ENCODE measurements around the gene AOAH.

The AOAH gene

GRCh38 chr7:36637417-36637816, 86.9 kb downstream of the AOAH start:
- no peak overlapping the region for H3K4me3 ChIP-seq (ENCODE audit: low read length)
- no peaks in the 10 kb centered on the region for H3K9me3 ChIP-seq (ENCODE audit: insufficient read depth, low read depth, low read length)
- H3K36me3 ChIP-seq (ENCODE audit: insufficient read depth, low read depth, low read length) = no peaks in the 10 kb centered on the region
- H3K9ac ChIP-seq (ENCODE audit: low read depth, low read length) = no peak overlapping the region
- no peak overlapping the region for H3K27ac ChIP-seq (ENCODE audit: low read length)
- peaks cover 20% of the 10 kb centered on the region for H3K4me1 ChIP-seq (ENCODE audit: insufficient read depth, low read length)
- H3K27me3 ChIP-seq (ENCODE audit: insufficient read depth, low read length) = no peaks in the 10 kb centered on the region

- Histone ChIP-seq H3K9me3 (ENCODE audit: insufficient read depth, low read depth, low read length) (no peaks in the 10 kb centered on the region), H3K9ac (ENCODE audit: low read depth, low read length) (no peak overlapping the region), H3K4me3 (ENCODE audit: low read length) (no peak overlapping the region), H3K27ac (ENCODE audit: low read length) (no peak overlapping the region), H3K27me3 (ENCODE audit: insufficient read depth, low read length) (no peaks in the 10 kb centered on the region), H3K36me3 (ENCODE audit: insufficient read depth, low read depth, low read length) (no peaks in the 10 kb centered on the region), H3K4me1 (ENCODE audit: insufficient read depth, low read length) (peaks cover 18% of the 10 kb centered on the region)
These were observed 88.2 kb downstream of the AOAH start for GRCh38 chr7:36636126-36636525.

- Histone ChIP-seq H3K9ac (ENCODE audit: low read depth, low read length) (no peak overlapping the region), H3K27ac (ENCODE audit: low read length) (no peak overlapping the region), H3K36me3 (ENCODE audit: insufficient read depth, low read depth, low read length) (no peaks in the 10 kb centered on the region), H3K27me3 (ENCODE audit: insufficient read depth, low read length) (no peaks in the 10 kb centered on the region), H3K4me1 (ENCODE audit: insufficient read depth, low read length) (peaks cover 18% of the 10 kb centered on the region), H3K4me3 (ENCODE audit: low read length) (no peak overlapping the region), H3K9me3 (ENCODE audit: insufficient read depth, low read depth, low read length) (no peaks in the 10 kb centered on the region)
These were observed 89.2 kb downstream of the AOAH start for GRCh38 chr7:36635091-36635490.

GRCh38 chr7:36633377-36633776, 90.9 kb downstream of the AOAH start:
- peaks cover 18% of the 10 kb centered on the region for H3K4me1 ChIP-seq (ENCODE audit: insufficient read depth, low read length)

GRCh38 chr7:36630112-36630650, 94.1 kb downstream of the AOAH start:
- H3K9me3 ChIP-seq (ENCODE audit: insufficient read depth, low read depth, low read length) = no peaks in the 10 kb centered on the region

More at GRCh38 chr7:36633377-36633776, 90.9 kb downstream of the AOAH start:
- H3K9ac ChIP-seq (ENCODE audit: low read depth, low read length) = no peak overlapping the region
- no peaks in the 10 kb centered on the region for H3K36me3 ChIP-seq (ENCODE audit: insufficient read depth, low read depth, low read length)
- H3K27ac ChIP-seq (ENCODE audit: low read length) = no peak overlapping the region
- H3K27me3 ChIP-seq (ENCODE audit: insufficient read depth, low read length) = no peaks in the 10 kb centered on the region
- H3K4me3 ChIP-seq (ENCODE audit: low read length) = no peak overlapping the region
- no peaks in the 10 kb centered on the region for H3K9me3 ChIP-seq (ENCODE audit: insufficient read depth, low read depth, low read length)

GRCh38 chr7:36629351-36629750, 94.9 kb downstream of the AOAH start:
- Histone ChIP-seq H3K4me3 (ENCODE audit: low read length) (no peak overlapping the region), H3K4me1 (ENCODE audit: insufficient read depth, low read length) (peaks cover 16% of the 10 kb centered on the region)

More at GRCh38 chr7:36630112-36630650, 94.1 kb downstream of the AOAH start:
- no peak overlapping the region for H3K9ac ChIP-seq (ENCODE audit: low read depth, low read length)
- H3K36me3 ChIP-seq (ENCODE audit: insufficient read depth, low read depth, low read length) = no peaks in the 10 kb centered on the region
- peaks cover 16% of the 10 kb centered on the region for H3K4me1 ChIP-seq (ENCODE audit: insufficient read depth, low read length)
- no peak overlapping the region for H3K4me3 ChIP-seq (ENCODE audit: low read length)
- H3K27me3 ChIP-seq (ENCODE audit: insufficient read depth, low read length) = no peaks in the 10 kb centered on the region
- no peak overlapping the region for H3K27ac ChIP-seq (ENCODE audit: low read length)

GRCh38 chr7:36627836-36628235, 96.5 kb downstream of the AOAH start:
- H3K4me1 ChIP-seq (ENCODE audit: insufficient read depth, low read length) = peaks cover 5% of the 10 kb centered on the region
- no peak overlapping the region for H3K27ac ChIP-seq (ENCODE audit: low read length)
- no peaks in the 10 kb centered on the region for H3K27me3 ChIP-seq (ENCODE audit: insufficient read depth, low read length)
- H3K36me3 ChIP-seq (ENCODE audit: insufficient read depth, low read depth, low read length) = no peaks in the 10 kb centered on the region
- no peak overlapping the region for H3K4me3 ChIP-seq (ENCODE audit: low read length)
- H3K9ac ChIP-seq (ENCODE audit: low read depth, low read length) = no peak overlapping the region
- no peaks in the 10 kb centered on the region for H3K9me3 ChIP-seq (ENCODE audit: insufficient read depth, low read depth, low read length)

More at GRCh38 chr7:36629351-36629750, 94.9 kb downstream of the AOAH start:
- Histone ChIP-seq H3K9me3 (ENCODE audit: insufficient read depth, low read depth, low read length) (no peaks in the 10 kb centered on the region), H3K36me3 (ENCODE audit: insufficient read depth, low read depth, low read length) (no peaks in the 10 kb centered on the region), H3K27ac (ENCODE audit: low read length) (no peak overlapping the region), H3K27me3 (ENCODE audit: insufficient read depth, low read length) (no peaks in the 10 kb centered on the region), H3K9ac (ENCODE audit: low read depth, low read length) (no peak overlapping the region)

GRCh38 chr7:36626111-36626510, 98.2 kb downstream of the AOAH start:
- Histone ChIP-seq H3K4me1 (ENCODE audit: insufficient read depth, low read length) (no peaks in the 10 kb centered on the region), H3K9me3 (ENCODE audit: insufficient read depth, low read depth, low read length) (no peaks in the 10 kb centered on the region), H3K36me3 (ENCODE audit: insufficient read depth, low read depth, low read length) (no peaks in the 10 kb centered on the region), H3K27me3 (ENCODE audit: insufficient read depth, low read length) (no peaks in the 10 kb centered on the region), H3K4me3 (ENCODE audit: low read length) (no peak overlapping the region), H3K27ac (ENCODE audit: low read length) (no peak overlapping the region), H3K9ac (ENCODE audit: low read depth, low read length) (no peak overlapping the region)

- H3K27ac ChIP-seq (ENCODE audit: low read length) = no peak overlapping the region
- H3K9ac ChIP-seq (ENCODE audit: low read depth, low read length) = no peak overlapping the region
- H3K36me3 ChIP-seq (ENCODE audit: insufficient read depth, low read depth, low read length) = no peaks in the 10 kb centered on the region
- no peak overlapping the region for H3K4me3 ChIP-seq (ENCODE audit: low read length)
- no peaks in the 10 kb centered on the region for H3K9me3 ChIP-seq (ENCODE audit: insufficient read depth, low read depth, low read length)
- H3K4me1 ChIP-seq (ENCODE audit: insufficient read depth, low read length) = no peaks in the 10 kb centered on the region
- no peaks in the 10 kb centered on the region for H3K27me3 ChIP-seq (ENCODE audit: insufficient read depth, low read length)
These were observed 99.0 kb downstream of the AOAH start for GRCh38 chr7:36625247-36625646.

GRCh38 chr7:36623247-36623646, 101.0 kb downstream of the AOAH start:
- Histone ChIP-seq H3K9ac (ENCODE audit: low read depth, low read length) (no peak overlapping the region), H3K9me3 (ENCODE audit: insufficient read depth, low read depth, low read length) (no peaks in the 10 kb centered on the region), H3K4me3 (ENCODE audit: low read length) (no peak overlapping the region), H3K27me3 (ENCODE audit: insufficient read depth, low read length) (no peaks in the 10 kb centered on the region), H3K36me3 (ENCODE audit: insufficient read depth, low read depth, low read length) (no peaks in the 10 kb centered on the region), H3K4me1 (ENCODE audit: insufficient read depth, low read length) (no peaks in the 10 kb centered on the region), H3K27ac (ENCODE audit: low read length) (no peak overlapping the region)

- H3K27me3 ChIP-seq (ENCODE audit: insufficient read depth, low read length) = no peaks in the 10 kb centered on the region
- peaks cover 2% of the 10 kb centered on the region; the same call in 1 of the 2 replicates for H3K4me1 ChIP-seq (ENCODE audit: insufficient read depth, low read length)
- H3K9me3 ChIP-seq (ENCODE audit: insufficient read depth, low read depth, low read length) = no peaks in the 10 kb centered on the region
- no peak overlapping the region for H3K27ac ChIP-seq (ENCODE audit: low read length)
- no peak overlapping the region for H3K4me3 ChIP-seq (ENCODE audit: low read length)
- no peaks in the 10 kb centered on the region for H3K36me3 ChIP-seq (ENCODE audit: insufficient read depth, low read depth, low read length)
- H3K9ac ChIP-seq (ENCODE audit: low read depth, low read length) = no peak overlapping the region
These were observed 102.9 kb downstream of the AOAH start for GRCh38 chr7:36621396-36621795.

GRCh38 chr7:36620166-36620708, 104.1 kb downstream of the AOAH start:
- Histone ChIP-seq H3K9ac (ENCODE audit: low read depth, low read length) (no peak overlapping the region), H3K27me3 (ENCODE audit: insufficient read depth, low read length) (no peaks in the 10 kb centered on the region), H3K9me3 (ENCODE audit: insufficient read depth, low read depth, low read length) (no peaks in the 10 kb centered on the region), H3K4me1 (ENCODE audit: insufficient read depth, low read length) (peaks cover 12% of the 10 kb centered on the region; the same call in 1 of the 2 replicates), H3K27ac (ENCODE audit: low read length) (no peak overlapping the region), H3K36me3 (ENCODE audit: insufficient read depth, low read depth, low read length) (no peaks in the 10 kb centered on the region), H3K4me3 (ENCODE audit: low read length) (no peak overlapping the region)

All from iPS-20b (cell line).